HepG2 (cell line): ENCODE measurements around the gene PPP1R15A. TPM values are rescaled to one million over a fixed set of nuclear protein-coding genes. Genes with fewer than 3 reads are reported as not detected.

ENCODE experiments used
- CREBL2 ChIP-seq: sonication (generic); formaldehyde crosslinking; IDR thresholded peaks from 2 replicates; pipeline ENCODE4 v1.8.1; 2023; ENCODE audit warnings: missing genetic modification reagents, mild to moderate bottlenecking, borderline replicate concordance
- DNMT3B ChIP-seq: conservative IDR thresholded peaks from 2 replicates; pipeline ENCODE4 v1.6.1; 2016; ENCODE audit warnings: missing biosample characterization, control low read depth
- EZH2 ChIP-seq: conservative IDR thresholded peaks from 2 replicates; pipeline ENCODE4 v1.6.1; 2012; ENCODE audit warnings: mild to moderate bottlenecking, low read depth, low read length, moderate library complexity
- FOXO1 ChIP-seq: sonication (generic); formaldehyde crosslinking; IDR thresholded peaks from 2 replicates; pipeline ENCODE4 v1.4.0; 2020; ENCODE audit warnings: missing genetic modification reagents
- HMGA1 ChIP-seq: sonication (generic); formaldehyde crosslinking; conservative IDR thresholded peaks from 2 replicates; pipeline ENCODE4 v1.4.0; 2020; ENCODE audit warnings: missing genetic modification reagents
- HNRNPL ChIP-seq: fragments of 200-400 bp; formaldehyde crosslinking; IDR thresholded peaks from 2 replicates; pipeline ENCODE4 v1.6.1; 2017; ENCODE audit warnings: mild to moderate bottlenecking, low read depth, low read length
- LCORL ChIP-seq, 2 experiments: fragments of 450-650 bp in 1 of 2; sonication (generic) in 1 of 2; formaldehyde crosslinking in 1 of 2; IDR thresholded peaks; 2 replicates each; pipeline versions ENCODE4 v1.5.0 to v1.6.1; 2017 to 2020; ENCODE audit warnings: antibody characterized with exemption in 1 of 2, missing genetic modification reagents in 1 of 2
- NR2F6 ChIP-seq, 2 experiments: IDR thresholded peaks; 2 replicates each; pipeline ENCODE4 v1.6.1; 2016; ENCODE audit warnings: antibody characterized with exemption in 1 of 2, mild to moderate bottlenecking in 1 of 2
- PCBP1 ChIP-seq: fragments of 200-400 bp; formaldehyde crosslinking; IDR thresholded peaks from 2 replicates; pipeline ENCODE4 v1.6.1; 2017; ENCODE audit warnings: mild to moderate bottlenecking, low read depth, low read length, borderline replicate concordance
- SAP130 ChIP-seq: IDR thresholded peaks from 2 replicates; pipeline ENCODE4 v1.6.1; 2016; ENCODE audit warnings: low read depth
- SSRP1 ChIP-seq: IDR thresholded peaks from 2 replicates; pipeline ENCODE4 v1.6.1; 2016; ENCODE audit warnings: control low read depth
- ZNF234 ChIP-seq: sonication (generic); formaldehyde crosslinking; conservative IDR thresholded peaks from 2 replicates; pipeline ENCODE4 v1.5.1; 2020; ENCODE audit warnings: mild to moderate bottlenecking, missing genetic modification reagents
- ZNF318 ChIP-seq: sonication (generic); formaldehyde crosslinking; IDR thresholded peaks from 2 replicates; pipeline ENCODE4 v1.4.0; 2020; ENCODE audit warnings: mild to moderate bottlenecking, missing genetic modification reagents
- ZNF564 ChIP-seq: sonication (generic); formaldehyde crosslinking; IDR thresholded peaks from 2 replicates; pipeline ENCODE4 v1.8.1; 2023; ENCODE audit warnings: mild to moderate bottlenecking, missing genetic modification reagents
- ZNF572 ChIP-seq: sonication (generic); formaldehyde crosslinking; IDR thresholded peaks from 2 replicates; pipeline ENCODE4 v1.5.1; 2020; ENCODE audit warnings: mild to moderate bottlenecking, missing genetic modification reagents
- ZNF768 ChIP-seq: sonication (generic); formaldehyde crosslinking; IDR thresholded peaks from 2 replicates; pipeline ENCODE4 v1.4.0; 2020; ENCODE audit warnings: missing genetic modification reagents
- ZSCAN9 ChIP-seq: IDR thresholded peaks from 2 replicates; pipeline ENCODE4 v1.6.1; 2016; ENCODE audit warnings: borderline replicate concordance
- polyA plus RNA-seq, 8 experiments: library from polyadenylated mRNA; depleted of rRNA in 3 of 8; stranded (reverse) in 7 of 8; unstranded in 1 of 8; fragments of >200 nt; fragmentation: Illumina TruSeq in 4 of 8; extraction: Trizol in 4 of 8; gene quantifications; 2 replicates each; pipeline versions ENCODE4 v1.2.1 to v1.2.3, GENCODE V29; 2011 to 2016; ENCODE audit warnings: low read depth in 4 of 8, missing spikeins in 1 of 8, mixed read lengths in 1 of 8; ENCODE audit not compliant: insufficient read depth in 1 of 8
- total RNA-seq, 5 experiments: library from RNA; depleted of rRNA; stranded (reverse); fragments of >200 nt; fragmentation: Illumina TruSeq; extraction: Trizol; gene quantifications; 2 replicates each; pipeline ENCODE4 v1.2.3, GENCODE V29; 2016; ENCODE audit warnings: low read depth in 1 of 5
- TF ChIP-seq, protein P1 (sequence below): sonication (generic); formaldehyde crosslinking; IDR thresholded peaks from 2 replicates; pipeline ENCODE4 v1.5.0; 2020; ENCODE audit warnings: missing genetic modification reagents, mild to moderate bottlenecking, borderline replicate concordance
- TF ChIP-seq, protein P2 (sequence below): sonication (generic); formaldehyde crosslinking; conservative IDR thresholded peaks from 2 replicates; pipeline ENCODE4 v1.4.0; 2020; ENCODE audit warnings: missing genetic modification reagents

The PPP1R15A gene
- total and polyA plus RNA-seq, 2 of the 13 experiments (the other 11 are each of a cell fraction or from before 2014, with no cell fraction given), result 15.6 to 18.5 TPM

DNA sequence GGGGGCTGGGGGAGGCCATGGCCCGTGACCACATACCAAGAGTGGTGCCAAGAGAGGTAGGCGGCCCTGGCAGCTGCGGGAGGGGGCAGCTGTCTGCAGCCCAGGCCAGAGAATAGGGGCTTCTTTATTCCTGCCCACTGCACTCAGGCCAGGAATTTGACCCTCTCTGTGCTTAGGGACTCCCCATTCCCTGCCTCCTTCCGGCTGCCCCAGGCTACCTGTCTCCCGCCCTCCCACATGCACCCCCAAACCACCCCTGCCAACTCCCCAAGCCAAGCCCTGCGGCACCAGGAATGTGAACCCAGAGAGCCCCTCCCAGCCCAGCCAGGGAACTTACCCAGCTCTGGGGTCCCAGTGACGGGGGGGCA is 4.5 kb upstream of the PPP1R15A start (continued):
- TF ChIP-seq ZNF318 (CRISPR knock-in tag), result no peak
- peak; percentile 56; the same call in 1 of the 2 replicates for TF ChIP-seq ZNF768
- TF ChIP-seq HMGA1 (CRISPR knock-in tag), result no peak
- no peak for TF ChIP-seq PCBP1
- TF ChIP-seq, protein P1, sequence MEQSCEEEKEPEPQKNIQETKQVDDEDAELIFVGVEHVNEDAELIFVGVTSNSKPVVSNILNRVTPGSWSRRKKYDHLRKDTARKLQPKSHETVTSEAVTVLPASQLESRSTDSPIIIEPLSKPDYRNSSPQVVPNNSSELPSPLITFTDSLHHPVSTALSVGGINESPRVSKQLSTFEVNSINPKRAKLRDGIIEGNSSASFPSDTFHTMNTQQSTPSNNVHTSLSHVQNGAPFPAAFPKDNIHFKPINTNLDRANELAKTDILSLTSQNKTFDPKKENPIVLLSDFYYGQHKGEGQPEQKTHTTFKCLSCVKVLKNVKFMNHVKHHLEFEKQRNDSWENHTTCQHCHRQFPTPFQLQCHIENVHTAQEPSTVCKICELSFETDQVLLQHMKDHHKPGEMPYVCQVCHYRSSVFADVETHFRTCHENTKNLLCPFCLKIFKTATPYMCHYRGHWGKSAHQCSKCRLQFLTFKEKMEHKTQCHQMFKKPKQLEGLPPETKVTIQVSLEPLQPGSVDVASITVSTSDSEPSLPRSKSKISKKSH, result peak; percentile 63; the same call in 1 of the 2 replicates
- TF ChIP-seq LCORL (IDR thresholded peaks at IDR 0.05), result no peak
- TF ChIP-seq LCORL (CRISPR knock-in tag; IDR thresholded peaks at IDR 0.05), result peak; percentile 47; the same call in 1 of the 2 replicates
- TF ChIP-seq, protein P2, sequence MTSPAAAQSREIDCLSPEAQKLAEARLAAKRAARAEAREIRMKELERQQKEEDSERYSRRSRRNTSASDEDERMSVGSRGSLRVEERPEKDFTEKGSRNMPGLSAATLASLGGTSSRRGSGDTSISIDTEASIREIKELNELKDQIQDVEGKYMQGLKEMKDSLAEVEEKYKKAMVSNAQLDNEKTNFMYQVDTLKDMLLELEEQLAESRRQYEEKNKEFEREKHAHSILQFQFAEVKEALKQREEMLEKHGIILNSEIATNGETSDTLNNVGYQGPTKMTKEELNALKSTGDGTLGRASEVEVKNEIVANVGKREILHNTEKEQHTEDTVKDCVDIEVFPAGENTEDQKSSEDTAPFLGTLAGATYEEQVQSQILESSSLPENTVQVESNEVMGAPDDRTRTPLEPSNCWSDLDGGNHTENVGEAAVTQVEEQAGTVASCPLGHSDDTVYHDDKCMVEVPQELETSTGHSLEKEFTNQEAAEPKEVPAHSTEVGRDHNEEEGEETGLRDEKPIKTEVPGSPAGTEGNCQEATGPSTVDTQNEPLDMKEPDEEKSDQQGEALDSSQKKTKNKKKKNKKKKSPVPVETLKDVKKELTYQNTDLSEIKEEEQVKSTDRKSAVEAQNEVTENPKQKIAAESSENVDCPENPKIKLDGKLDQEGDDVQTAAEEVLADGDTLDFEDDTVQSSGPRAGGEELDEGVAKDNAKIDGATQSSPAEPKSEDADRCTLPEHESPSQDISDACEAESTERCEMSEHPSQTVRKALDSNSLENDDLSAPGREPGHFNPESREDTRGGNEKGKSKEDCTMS (CRISPR knock-in tag), result no peak
- TF ChIP-seq EZH2, result no peak
- TF ChIP-seq CREBL2 (CRISPR knock-in tag), result no peak
- no peak for TF ChIP-seq ZNF234
- TF ChIP-seq DNMT3B (CRISPR knock-in tag), result no peak
- peak; percentile 43; the same call in 1 of the 2 replicates for TF ChIP-seq HNRNPL
- no peak for TF ChIP-seq SAP130 (CRISPR knock-in tag)
- TF ChIP-seq ZNF572 (CRISPR knock-in tag), result no peak
- TF ChIP-seq ZSCAN9 (CRISPR knock-in tag), result no peak
- TF ChIP-seq ZNF564 (CRISPR knock-in tag), result no peak
- no peak for TF ChIP-seq SSRP1 (CRISPR knock-in tag)
- no peak for TF ChIP-seq FOXO1 (CRISPR knock-in tag)
- no peak for TF ChIP-seq NR2F6 (IDR thresholded peaks at IDR 0.05)
- TF ChIP-seq NR2F6 (CRISPR knock-in tag; IDR thresholded peaks at IDR 0.05), result no peak
